Neutrophil (primary cell): Measurements from ENCODE around the gene TUSC7.

Experiments used
- H3K27ac ChIP-seq: fragments of 200-600 bp; sonication (generic); 2 replicates; pipeline ENCODE4 v1.5.1; 2016; ENCODE audit warnings: mild to moderate bottlenecking, moderate library complexity
- H3K27me3 ChIP-seq: fragments of 200-600 bp; sonication (generic); 2 replicates; pipeline ENCODE4 v1.6.0; 2016; ENCODE audit warnings: mild to moderate bottlenecking
- H3K36me3 ChIP-seq: fragments of 200-600 bp; sonication (generic); 2 replicates; pipeline ENCODE4 v1.5.1; 2017
- H3K4me1 ChIP-seq, 2 experiments: fragments of 200-600 bp in 1 of 2; sonication (generic) in 1 of 2; 1 replicate in 1 of 2; 2 replicates in 1 of 2; pipeline versions ENCODE4 v1.5.1 to v1.6.1; 2013 to 2016; ENCODE audit warnings: low read depth in 1 of 2, low read length in 1 of 2, mild to moderate bottlenecking in 1 of 2, moderate library complexity in 1 of 2; ENCODE audit not compliant: control insufficient read depth in 1 of 2, insufficient read depth in 1 of 2
- H3K4me3 ChIP-seq, 2 experiments: fragments of 200-600 bp in 1 of 2; sonication (generic) in 1 of 2; 1 replicate in 1 of 2; 2 replicates in 1 of 2; pipeline ENCODE4 v1.5.1; 2013 to 2016; ENCODE audit warnings: low read depth in 1 of 2, low read length in 1 of 2, mild to moderate bottlenecking in 1 of 2, moderate library complexity in 1 of 2
- H3K9me3 ChIP-seq: fragments of 200-600 bp; sonication (generic); 2 replicates; pipeline ENCODE4 v1.5.1; 2016
- CTCF ChIP-seq: fragments of 200-600 bp; sonication (generic); IDR thresholded peaks from 2 replicates; pipeline ENCODE4 v1.5.1; 2016; ENCODE audit warnings: antibody characterized with exemption

Gene TUSC7

GRCh38 chr3:116740293-116740692 is 30.7 kb downstream of the TUSC7 start:
- H3K9me3 ChIP-seq: no peaks in the 10 kb centered on the region
- no peak for TF ChIP-seq CTCF
- H3K4me3 ChIP-seq: no peak overlapping the region
- no peaks in the 10 kb centered on the region for H3K4me1 ChIP-seq
- no peaks in the 10 kb centered on the region for H3K27me3 ChIP-seq
- H3K36me3 ChIP-seq: no peaks in the 10 kb centered on the region
- no peak overlapping the region for H3K27ac ChIP-seq

DNA sequence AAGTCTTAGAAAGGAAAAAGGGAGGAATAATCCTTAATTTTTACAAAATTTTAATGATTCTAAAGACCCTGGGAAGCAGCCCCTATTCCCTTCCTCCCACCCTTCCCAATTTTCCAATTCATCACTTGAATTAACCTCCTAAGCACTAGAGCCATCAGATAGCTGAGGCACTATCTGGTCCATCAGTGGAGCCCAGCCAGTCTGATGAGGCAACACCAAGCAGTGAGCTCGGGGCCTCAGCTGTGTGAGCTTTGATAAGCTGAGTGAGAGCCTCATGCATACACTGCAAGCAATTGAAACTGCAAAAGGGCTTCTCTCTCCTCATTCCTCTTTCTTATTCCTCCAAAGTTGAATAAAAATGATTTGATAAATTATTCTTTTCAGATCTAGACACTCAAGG is 31.9 kb downstream of the TUSC7 start:
- Histone ChIP-seq H3K4me1 (no peaks in the 10 kb centered on the region), H3K27ac (no peak overlapping the region), H3K36me3 (no peaks in the 10 kb centered on the region), H3K4me3 (no peak overlapping the region), H3K27me3 (no peaks in the 10 kb centered on the region), H3K9me3 (no peaks in the 10 kb centered on the region)
- no peak for TF ChIP-seq CTCF

DNA sequence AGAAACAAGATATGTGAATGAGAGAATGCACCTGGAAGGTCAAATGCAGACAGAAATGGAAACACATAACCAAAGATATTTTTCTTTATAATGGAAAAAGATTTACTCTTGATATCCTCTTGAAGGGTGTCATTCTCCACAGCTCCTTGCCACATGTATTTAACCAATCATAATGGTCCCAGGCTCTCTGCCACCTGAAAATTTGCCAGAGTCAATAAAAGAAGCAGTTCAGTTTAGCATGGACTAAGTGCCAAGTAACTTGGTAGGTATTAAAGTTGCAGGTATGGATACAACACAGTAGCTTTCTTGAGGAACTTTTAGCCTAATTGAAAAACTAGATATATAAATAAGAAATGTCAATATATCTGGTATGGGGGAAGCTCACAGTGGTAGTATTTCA is 33.5 kb downstream of the TUSC7 start:
- Histone ChIP-seq H3K36me3 (no peaks in the 10 kb centered on the region), H3K9me3 (no peaks in the 10 kb centered on the region), H3K27ac (no peak overlapping the region), H3K4me1 (no peaks in the 10 kb centered on the region), H3K4me3 (no peak overlapping the region), H3K27me3 (no peaks in the 10 kb centered on the region)
- TF ChIP-seq CTCF: no peak

GRCh38 chr3:116749388-116749787 is 39.8 kb downstream of the TUSC7 start:
- H3K36me3 ChIP-seq: no peaks in the 10 kb centered on the region
- H3K27ac ChIP-seq: no peak overlapping the region
- H3K9me3 ChIP-seq: no peaks in the 10 kb centered on the region
- H3K4me3 ChIP-seq: no peak overlapping the region
- H3K27me3 ChIP-seq: no peaks in the 10 kb centered on the region
- no peak for TF ChIP-seq CTCF
- no peaks in the 10 kb centered on the region for H3K4me1 ChIP-seq

DNA sequence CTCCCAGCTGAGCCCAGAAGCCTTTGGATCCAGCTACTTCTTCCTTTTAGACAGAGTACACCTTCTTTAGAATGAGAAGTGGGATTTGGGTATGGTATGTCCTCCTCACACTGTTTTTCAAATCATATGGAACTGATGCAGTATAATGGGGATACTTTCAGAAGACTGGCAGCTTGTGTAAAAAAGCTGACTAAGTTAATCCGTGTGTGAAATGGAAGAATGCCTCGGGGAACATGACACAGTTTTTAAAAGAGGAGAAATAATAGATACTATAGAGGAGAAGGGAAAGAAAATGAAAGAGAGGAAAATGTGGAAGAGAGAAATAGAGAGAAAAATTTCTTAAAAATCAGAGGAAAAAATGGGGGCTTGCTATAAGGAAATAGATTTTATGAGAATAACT is 47.7 kb downstream of the TUSC7 start:
- H3K9me3 ChIP-seq: no peaks in the 10 kb centered on the region
- H3K36me3 ChIP-seq: no peaks in the 10 kb centered on the region
- no peak overlapping the region for H3K27ac ChIP-seq
- no peaks in the 10 kb centered on the region for H3K27me3 ChIP-seq
- TF ChIP-seq CTCF: no peak
- H3K4me1 ChIP-seq: no peaks in the 10 kb centered on the region
- no peak overlapping the region for H3K4me3 ChIP-seq

DNA sequence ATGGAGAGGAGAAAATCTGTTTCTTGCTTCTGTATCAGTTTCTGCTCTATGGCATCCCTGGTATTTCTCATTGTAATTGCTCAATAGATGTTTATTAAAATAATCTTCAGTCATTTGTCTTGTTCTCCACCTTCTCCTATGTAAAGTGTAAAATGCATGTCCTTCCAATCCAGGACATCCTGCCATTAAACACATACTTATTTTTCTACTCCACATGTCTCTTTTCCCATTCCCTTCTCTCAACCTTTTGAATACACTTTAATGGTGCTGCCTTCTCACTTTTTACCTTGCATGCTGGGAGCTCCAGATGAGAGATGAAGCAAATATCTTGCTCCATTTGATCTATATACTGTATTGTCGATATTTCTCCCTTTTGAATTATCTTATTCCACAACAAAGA is 49.7 kb downstream of the TUSC7 start:
- no peak overlapping the region for H3K27ac ChIP-seq
- H3K27me3 ChIP-seq: no peaks in the 10 kb centered on the region
- no peaks in the 10 kb centered on the region for H3K9me3 ChIP-seq
- H3K4me1 ChIP-seq: no peaks in the 10 kb centered on the region
- H3K4me3 ChIP-seq: no peak overlapping the region
- H3K36me3 ChIP-seq: no peaks in the 10 kb centered on the region
- no peak for TF ChIP-seq CTCF
